Measurements from ENCODE around the gene FRS2.
"Not testable (repeated sequence)": the region's sequence is repeated elsewhere in the genome, so short reads cannot be mapped to it uniquely, and the experiment has no call there.

Gene FRS2

DNA sequence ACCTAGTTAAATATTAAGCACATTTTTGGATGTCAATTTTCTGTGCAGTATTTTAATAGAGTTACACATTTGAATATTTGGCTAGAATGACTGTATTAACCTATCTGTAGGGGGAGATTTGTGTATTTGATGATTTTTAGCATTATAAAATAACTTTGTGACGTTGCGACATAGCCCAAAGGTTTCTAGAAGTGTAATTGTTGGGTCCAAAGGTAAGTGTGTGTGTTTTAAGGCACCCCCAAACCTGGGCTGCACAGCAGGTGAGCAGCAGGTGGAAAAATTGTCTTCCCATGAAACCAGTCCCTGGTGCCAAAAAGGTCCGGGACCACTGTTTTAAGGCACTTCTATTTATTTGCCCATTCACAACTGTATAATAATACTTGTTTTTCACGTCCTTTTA is 118.3 kb downstream of the FRS2 start:
- no peak for DNase-seq

DNA sequence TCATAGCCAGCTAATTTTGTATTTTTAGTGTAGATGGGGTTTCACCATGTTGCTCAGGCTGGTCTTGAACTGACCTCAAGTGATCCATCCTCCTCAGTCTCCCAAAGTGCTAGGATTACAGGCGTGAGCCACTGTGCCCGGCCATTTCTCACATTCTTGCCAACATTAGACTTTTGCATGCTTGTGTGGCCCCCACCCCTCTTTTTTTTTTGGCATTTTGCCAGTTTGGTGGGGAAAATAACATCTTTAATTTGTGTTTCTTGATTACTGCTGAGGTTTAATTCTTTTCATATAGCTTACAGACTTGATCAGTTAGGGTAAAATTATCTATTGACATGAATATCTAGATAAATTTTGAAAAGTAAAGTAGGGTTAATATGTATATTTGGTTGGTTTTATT is 118.9 kb downstream of the FRS2 start:
- DNase-seq, result no peak

DNA sequence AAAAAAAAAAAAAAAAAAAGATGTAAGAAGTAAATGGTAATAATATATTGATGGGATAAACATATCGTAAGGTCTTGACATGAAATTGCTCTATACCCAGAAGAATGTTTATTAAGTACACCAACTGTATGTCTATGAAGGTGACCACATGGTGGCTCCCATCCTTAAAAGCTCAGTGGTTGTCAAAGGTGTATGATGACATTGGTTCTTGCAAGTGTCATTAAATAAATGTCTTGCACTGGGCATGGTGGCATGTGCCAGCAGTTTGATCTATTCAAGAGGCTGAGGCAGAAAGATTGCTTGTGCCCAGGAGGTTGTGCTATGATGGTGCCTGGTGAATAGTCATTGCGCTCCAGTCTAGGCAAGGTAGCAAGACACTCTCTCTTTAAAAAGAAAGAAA is 125.5 kb downstream of the FRS2 start:
- DNase-seq, result no peak

DNA sequence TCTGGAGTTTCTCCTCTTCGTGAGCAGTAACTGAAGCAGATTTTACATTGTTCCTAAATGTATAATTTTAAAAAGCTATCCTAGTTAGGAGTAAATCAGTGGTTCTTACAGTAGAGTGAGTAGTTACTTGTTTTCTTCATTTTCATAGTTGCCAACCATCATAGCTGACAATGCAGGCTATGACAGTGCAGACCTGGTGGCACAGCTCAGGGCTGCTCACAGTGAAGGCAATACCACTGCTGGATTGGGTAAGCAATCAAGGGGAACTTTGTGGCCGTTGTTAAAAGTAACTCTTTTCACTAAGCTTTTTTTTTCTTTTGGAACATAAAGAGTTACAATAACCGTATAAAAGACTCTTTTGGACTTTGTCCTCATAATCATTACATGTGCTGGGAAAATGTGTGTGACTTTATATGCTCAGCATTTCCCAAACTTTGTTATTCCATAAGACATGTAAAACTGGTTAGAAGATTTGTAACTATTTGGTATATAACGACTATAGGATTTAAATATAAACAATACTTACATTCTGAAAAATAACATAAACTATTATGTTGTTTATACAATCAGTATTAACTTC is 128.1 kb downstream of the FRS2 start:
- no peak for DNase-seq

GRCh38 chr12:69600804-69601203 is 130.6 kb downstream of the FRS2 start:
- DNase-seq, result no peak

GRCh38 chr12:69601962-69602685 is 131.9 kb downstream of the FRS2 start:
- no peak for DNase-seq

DNA sequence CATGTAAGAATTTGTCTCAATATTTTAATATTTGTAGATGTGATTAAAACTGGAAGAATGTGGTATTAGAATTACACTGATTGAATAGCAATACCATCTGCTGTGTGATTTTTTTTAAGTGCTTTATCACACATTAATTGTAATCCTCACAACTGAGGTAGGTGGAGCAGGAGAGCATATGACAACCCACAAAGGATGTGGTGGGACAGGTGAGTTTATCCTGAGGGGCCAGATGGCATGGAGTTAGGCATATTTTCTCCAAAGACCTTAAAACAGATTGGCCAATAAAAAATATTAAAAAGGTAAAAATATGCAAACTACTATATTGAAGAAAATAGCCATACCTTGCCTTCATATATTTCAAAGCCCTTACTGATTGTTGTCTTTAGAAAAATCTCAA is 132.8 kb downstream of the FRS2 start:
- no peak for DNase-seq

DNA sequence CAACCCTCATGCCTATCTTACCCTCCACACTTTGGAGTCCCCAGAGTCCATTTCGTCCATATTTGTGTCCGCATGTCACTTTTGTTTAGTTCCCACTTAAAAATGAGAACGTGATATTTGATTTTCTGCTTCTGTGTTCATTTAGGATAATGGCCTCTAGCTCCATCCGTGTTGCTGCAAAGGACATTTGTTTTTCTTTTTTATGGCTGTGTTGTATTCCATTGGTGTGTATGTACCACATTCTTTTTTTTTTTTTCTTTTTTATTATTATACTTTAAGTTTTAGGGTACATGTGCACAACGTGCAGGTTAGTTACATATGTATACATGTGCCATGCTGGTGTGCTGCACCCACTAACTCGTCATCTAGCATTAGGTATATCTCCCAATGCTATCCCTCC is 133.4 kb downstream of the FRS2 start:
- DNase-seq, result not testable (repeated sequence)

DNA sequence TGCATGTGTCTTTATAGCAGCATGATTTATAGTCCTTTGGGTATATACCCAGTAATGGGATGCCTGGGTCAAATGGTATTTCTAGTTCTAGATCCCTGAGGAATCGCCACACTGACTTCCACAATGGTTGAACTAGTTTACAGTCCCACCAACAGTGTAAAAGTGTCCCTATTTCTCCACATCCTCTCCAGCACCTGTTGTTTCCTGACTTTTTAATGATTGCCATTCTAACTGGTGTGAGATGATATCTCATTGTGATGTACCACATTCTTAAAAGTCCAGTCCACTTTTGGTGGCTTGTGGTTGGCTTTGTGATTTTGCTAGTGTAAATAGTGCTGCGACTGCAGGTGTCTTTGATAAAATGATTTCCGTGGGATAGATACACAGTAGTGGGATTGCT is 134.1 kb downstream of the FRS2 start:
- DNase-seq, result not testable (repeated sequence)

DNA sequence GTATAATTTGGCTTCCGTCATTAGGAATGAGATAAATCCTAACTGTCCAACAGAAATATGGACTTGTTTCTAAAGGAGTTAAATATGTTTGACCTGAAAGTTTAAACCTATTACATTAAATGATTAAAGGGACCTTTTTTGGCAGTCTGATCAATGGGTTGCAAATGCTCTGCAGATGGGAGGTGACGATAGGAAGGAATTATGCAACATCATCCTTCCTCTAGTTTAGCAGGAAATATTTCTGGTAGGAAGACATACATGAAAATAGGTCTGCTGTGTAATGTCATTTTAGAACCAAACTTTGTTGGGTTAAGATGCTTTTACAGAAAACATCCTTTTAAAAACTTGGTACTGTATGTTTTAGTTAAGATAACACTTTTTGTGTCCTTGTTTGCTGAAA is 137.9 kb downstream of the FRS2 start:
- no peak for DNase-seq

DNA sequence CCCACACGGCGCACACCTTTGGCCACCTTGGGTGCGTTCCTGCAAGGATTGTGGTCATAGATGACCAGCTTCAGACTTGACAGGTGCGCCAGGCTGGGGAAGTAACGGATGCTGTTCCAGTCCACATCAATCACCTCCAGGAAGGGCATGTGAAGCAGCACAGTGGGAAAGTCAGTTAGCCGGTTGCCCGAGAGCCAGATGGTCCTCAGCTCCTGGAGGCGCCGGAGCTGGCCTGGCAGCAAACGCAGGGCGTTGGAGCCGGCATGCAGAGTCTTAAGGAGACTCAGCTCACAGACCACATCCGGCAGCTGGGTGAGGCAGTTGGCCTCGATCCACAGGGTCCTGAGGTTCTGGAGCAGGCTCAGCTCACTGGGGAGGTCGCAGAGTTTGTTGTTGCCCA is 139.9 kb downstream of the FRS2 start:
- DNase-seq, result no peak

DNA sequence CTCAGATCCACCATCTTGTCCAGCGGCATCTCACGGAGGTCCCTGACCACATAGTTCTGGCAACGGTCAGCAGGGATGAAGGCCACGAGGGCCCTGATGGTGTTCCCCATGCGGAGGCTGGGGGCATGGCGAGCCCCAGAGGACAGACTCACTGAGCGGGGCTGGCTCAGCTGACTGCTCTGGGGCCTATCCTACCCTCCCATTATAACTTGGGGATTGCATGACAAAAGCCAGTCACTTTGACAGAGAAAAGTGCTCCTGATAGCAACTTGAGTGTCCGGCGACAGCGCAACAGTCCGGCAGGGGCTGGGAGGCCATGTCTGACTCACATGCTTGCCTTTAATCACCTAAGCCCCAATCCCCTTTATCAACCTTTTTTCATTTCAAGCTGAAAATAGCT is 140.5 kb downstream of the FRS2 start, which contains the start of gene LRRC10:
LRRC10 (minus strand) TSS at position 179 of the 400 bp plus-strand sequence; CDS start at position 110, 69 bp downstream.
- no peak for DNase-seq

- DNase-seq, result no peak
Observed at GRCh38 chr12:69613351-69613750, 143.2 kb downstream of the FRS2 start.

DNA sequence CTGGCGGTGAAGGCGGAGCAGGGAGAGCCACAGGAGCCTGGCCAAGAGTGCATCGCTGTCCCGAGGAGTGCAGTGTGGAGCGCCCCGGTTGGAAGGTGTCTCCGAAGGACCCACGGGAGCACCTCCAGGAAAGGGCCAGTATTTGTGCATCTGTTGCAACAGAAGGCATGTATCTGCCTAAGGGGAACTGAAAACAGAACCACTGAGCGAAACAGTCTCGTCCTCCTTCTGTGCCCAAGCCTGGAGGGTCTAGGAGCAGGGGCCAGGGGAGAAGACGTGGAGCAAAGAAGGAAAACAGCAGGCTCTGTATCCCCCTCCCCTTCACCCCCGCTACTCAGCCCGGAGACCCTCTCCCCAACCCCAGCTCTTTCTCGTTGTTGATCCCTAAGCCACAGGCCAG is 145.8 kb downstream of the FRS2 start:
- no peak for DNase-seq

GRCh38 chr12:69619050-69619449 is 148.9 kb downstream of the FRS2 start:
- no peak for DNase-seq

DNA sequence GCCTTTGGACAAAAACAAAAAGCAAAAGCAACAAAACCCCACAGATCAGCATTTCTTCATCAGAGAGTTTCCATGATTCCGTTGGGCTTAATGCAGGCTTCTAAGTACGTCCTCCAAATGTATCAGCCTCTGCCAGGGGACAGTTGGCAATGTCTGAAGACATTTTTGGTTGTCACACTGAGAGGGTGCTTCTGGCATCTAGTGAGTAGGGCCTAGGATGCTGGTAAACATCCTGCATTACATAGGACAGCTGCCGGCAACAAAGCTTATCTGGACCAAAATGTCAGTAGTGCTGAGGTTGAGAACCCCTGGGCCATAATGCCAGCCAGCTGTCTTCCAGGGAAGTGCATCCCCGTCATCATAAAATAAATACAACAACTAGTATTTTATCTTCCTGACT is 149.9 kb downstream of the FRS2 start:
- DNase-seq, result no peak

GRCh38 chr12:69620921-69621320 is 150.7 kb downstream of the FRS2 start:
- no peak for DNase-seq

DNA sequence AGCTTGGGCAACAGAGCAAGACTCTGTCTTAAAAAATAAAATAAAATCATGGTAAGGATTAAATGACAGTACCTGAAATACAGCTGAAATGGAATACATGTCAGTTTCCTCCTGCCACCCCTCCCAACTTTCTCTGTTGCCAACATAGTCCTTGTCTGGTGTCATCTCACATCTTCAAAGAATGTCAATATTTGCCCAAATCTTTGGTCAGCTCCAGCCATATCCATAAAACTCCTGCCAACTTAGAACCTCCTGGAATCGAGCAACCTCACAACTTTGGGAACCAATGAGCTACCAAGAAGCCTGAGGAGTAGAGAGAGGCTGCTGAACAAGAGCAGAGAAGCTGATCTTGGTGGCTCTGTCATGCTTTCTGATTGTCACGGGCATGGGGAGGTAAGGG is 151.4 kb downstream of the FRS2 start:
- DNase-seq, result no peak

- DNase-seq, result no peak
Observed at GRCh38 chr12:69623970-69624369, 153.8 kb downstream of the FRS2 start.

DNA sequence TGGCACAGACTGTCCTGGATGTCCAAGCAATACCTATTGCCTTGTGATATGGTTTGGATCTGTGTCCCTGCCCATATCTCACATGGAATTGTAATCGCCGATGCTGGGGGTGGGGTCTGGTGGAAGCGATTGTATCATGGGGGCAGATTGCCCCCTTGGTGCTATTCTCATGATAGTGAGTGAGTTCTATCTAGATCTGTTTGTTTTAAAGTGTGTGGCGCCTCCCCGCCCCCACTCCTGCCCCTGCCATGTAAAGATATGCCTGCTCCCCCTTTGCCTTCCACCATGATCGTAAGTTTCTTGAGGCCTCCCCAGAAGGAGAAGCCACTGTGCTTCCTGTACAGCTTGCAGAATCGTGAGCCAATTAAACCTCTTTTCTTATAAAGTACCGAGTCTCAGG is 157.3 kb downstream of the FRS2 start:
- DNase-seq, result no peak

Measured in cortex of kidney (tissue), 1 donor.